Measurements from ENCODE around the gene MVB12B.

The MVB12B gene

DNA sequence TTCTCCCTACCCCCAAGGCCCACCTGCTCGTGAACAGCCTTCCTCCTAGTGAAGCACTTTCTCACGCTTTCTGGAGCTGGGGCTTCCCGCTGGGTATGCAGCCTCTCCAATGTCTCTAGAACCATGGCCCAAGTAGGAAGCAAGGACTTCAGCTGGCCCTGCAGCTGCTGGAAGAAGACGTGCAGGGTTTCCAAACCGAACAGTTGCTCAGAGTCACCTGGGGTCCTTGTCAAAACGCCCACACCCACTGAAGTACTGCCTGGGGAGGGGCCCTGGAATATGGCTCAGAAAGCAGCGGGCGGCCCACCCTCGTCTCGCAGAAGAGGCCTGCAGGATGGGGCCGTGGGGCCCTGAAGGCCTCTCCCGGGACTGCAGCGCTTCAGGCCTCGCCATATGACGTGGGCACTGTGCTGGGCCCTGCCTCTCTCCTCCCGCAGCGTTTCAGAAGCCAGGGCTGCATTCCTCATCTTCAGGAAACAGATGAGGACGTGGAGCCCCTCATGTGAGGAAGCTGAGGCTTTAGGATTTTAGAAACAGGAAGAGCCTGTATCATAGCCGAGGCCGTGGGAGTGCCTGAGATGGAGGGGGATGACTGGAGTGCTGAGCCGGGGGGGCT is 171.1 kb downstream of the MVB12B start:
- no peak for DNase-seq

DNA sequence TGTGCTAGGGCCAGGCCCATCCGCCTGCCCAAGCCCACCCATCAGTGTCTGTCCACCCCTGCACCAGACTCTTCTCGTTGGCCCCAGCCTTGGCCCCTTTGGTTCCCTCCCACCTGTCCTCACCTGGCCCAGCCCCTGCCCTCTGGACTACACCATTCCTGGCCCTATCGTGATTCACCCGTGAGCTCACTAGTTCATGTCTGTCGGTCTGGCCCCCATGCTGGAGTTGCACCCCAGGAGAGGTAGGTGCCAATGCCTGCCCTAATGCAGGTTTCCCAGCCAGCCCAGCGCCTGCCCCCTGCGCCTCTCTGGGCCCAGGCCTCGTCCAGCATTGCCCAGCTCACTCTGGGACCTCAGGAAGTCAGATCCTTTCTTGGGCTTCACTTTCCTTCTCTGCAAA is 171.7 kb downstream of the MVB12B start:
- no peak for DNase-seq

DNA sequence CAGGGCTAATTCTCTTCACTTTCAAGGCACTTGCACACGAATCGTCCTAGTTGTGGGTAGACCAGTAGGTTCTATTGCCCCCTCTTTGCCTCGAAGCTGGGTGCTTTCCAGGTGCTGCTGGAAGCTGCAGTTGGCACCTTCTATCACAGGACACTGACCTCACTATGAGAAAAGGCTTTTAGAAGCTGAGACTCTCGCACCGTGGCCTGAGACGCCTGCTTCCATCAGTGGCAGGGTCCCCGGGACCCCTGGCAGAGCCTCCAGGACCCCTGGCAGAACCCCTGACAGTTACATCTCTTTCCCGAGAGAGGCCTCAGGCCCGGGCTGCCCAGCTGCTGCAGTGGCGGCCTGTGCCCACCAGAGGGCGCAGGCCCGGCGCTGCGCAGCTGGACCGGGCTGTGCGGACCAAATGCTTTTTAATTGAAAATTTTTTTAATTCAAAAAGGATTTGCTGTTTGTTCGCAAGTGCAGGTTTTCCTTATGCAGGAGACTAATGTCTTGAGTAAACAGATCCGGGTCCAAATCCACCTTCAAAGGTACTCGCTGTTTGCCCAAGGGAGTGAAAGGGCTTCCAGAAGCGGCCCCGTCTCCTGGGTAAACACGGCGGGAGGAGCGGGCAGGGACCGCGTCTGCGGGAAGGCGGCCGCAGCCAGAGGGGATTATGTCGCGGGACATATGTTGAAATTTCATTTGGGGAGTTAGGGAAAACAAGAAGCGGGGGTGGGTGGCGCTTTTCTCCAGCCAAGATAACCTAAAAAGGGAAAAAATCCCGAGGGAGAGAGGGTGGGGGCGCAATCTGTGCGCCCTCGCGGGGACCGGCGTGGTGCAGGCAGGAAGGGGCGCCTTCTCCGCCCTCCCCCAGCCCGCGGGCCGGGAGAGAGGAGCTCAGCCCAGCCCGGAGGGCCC is 172.6 kb downstream of the MVB12B start:
- DNase-seq, result peak; percentile 49

DNA sequence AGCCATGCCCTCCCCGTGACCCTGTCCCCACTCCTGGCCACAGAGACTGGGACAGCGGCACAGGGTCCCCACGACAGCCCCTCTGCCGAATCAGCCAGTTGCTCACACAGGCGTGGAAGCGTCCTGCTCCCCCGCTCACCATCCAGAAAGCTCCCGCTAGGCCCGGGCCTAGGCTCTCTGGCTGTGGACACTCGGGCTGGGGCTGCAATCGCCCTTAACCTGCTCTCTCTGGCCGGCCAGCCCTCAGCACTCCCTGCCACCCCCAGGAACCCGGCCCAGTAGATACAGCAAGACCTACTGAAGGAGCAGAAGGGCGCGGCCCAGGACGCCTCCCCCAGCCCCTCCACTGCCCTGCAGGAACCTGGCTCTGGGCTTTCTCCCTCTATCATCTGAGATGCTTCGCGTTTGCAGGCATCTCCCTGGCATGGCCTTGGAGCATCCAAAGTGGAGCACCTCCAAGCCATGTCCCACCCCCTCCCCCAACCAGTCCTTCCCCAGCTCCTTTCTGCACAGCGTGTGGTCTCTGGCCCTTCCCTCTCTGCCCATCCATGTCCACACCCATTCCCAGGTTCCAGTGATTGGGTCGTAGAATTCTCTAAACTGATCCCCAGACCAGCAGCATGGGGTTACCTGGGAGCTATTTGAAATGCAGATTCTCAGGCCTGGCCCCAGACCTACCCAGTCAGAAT is 173.4 kb downstream of the MVB12B start:
- DNase-seq, result no peak

DNA sequence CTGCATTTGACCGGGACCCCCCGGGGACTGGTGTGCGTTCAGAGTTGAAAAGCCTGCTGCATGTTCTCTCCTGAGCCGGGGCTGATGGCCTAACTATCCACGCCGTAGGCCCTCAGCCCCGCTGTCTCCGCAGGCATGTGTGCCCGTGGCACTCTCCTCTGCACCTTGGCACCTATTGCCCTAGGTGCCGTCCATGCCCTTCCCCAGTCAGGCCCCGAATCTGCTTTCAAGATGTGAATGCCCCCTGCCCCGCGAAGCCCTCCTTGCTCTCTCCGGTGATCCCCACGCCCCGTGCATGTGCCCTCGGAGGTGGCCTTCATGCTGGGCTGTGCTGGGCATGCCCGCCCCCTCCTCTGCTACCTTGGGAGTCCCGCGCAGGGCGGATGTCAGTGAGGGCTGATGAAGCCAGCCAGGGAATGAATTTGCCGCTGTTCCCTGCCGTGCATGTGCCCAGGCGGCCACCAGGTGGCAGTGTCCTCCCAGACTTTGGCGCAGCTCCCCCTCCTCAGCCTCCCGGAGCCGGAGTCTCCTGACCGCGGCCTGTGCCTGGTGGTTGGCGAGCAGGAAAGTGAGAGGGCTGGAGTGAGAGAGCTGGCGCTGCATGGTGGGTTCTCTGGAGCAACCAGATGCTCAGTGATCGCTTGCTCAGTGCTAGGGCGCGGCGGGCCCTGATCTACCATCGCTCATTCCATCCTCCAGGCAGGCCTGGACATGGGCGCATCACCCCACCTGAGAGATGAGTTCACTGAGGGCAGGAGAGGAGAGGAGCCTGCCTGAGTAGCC is 174.2 kb downstream of the MVB12B start:
- peak; percentile 70 for DNase-seq

DNA sequence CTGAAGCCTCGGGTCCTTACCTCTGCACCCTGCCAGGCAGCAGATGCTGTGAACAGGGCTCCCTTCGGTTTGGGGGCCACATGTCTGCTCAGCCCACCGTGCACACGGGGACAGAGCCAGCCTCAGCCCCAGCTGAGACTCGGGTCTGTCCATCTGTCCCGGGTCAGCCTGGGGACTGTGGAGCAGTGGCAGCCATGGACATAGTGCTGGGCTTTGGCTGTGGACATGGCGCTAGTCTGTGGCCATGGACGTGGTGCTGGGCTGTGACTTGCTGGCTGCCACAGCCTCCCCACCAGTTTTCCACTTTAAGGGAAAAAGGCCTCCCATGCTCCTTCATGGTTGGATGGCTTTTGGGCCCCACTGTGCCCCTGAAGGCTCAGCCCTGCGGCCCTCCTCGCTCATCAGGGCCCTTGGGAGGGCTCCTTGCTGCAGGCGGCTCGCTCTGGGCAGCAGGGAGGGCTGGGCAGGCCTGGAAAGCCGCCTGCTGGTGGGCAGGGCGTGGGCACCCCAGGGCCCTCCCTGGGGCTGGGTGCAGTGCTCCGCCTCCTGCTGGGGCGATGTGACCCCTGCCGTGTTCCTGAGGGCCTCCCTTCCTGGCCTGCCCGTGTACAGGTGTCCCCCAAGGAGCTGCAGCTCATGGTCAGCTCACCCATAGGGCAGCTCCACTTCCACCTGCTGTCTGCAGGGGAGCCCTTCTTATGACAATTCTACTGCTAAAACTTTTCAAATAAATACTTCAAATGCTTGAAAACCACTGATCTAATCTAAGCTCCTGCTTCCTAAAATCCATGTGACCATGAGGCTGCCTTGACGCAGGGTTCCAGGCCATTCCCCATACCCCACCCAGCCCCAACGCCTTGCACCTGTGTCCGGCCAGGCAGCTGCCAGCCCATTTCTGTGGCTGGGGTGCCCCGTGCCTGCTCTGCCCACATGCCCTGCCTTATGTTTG is 175.0 kb downstream of the MVB12B start:
- DNase-seq, result no peak

DNA sequence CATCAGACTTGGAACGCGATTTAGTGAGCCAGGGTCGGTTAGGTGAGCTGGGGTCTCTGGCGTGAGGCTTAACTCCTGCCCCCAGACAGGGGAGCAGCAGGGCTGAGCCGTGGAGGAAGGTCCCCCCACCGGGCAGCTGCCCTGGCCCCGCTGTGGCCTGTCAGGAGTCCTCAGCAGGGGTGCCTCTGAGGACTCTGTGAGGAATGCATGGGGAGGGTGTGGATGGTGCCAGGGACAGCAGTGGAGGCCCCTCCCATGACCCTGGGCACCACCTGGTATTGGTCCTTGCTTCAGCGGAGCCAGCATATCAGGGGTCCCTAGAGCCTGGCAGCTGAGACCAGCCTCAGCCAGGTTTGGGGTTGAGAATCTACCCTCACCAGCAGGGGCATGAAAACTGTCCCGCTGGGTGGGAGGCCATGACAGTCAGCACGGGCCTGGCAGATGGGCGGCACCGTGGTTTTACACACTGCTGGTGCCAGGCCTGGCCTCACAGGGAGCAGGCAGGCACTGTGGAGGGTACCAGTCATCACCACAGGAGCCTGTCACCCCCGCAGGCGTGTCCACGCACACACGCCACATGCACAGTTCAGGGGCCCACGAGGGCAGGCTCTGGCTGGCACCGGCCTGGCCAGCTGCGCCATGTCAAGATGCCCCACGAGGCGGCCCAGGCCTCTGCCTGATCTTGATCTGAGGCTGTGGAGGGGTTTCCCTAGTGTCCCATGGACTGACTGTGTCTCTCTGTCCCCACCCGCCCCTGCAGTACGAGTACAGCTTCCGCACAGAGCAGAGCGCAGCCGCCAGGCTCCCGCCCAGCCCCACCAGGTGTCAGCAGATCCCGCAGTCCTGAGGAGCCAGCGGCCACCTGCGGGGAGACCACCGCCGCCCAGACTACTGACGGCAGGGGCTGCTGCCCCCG is 176.0 kb downstream of the MVB12B start:
- no peak for DNase-seq

DNA sequence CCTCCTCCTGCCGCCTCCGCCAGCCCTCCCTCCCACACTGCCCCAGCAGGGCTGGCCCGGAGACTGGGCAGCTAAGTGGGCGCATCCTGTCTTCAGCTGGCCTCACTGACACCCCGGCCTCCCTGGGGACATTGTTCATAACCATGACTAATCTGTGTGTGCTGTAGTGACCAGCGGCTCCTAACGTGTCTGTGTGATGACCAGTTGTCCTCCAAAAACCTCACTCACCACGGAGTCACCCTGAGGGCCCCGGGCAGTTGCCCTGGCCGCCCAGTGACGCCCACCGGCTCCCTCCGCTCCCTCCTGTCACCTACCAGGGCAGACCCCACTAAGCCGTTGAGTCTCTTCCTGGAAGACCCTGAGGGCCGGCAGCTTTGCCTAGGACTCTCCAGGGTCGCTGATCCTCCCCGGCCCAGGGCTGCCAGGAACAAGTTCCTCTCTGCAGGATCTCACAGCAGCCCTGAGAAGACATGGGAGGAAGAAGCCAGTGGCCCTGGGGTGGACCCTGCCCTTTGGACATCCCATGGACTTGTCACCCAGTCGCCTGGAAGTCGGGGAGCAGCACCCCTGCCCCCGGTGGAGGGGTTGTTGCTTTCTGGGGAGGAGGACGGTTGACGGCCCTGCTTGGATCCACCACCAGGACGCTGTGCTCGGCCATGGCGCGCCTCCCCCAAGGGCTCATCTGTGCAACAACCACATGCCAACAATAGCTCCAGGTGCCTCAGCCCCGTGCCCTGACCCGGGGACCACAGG is 176.9 kb downstream of the MVB12B start:
- no peak for DNase-seq

DNA sequence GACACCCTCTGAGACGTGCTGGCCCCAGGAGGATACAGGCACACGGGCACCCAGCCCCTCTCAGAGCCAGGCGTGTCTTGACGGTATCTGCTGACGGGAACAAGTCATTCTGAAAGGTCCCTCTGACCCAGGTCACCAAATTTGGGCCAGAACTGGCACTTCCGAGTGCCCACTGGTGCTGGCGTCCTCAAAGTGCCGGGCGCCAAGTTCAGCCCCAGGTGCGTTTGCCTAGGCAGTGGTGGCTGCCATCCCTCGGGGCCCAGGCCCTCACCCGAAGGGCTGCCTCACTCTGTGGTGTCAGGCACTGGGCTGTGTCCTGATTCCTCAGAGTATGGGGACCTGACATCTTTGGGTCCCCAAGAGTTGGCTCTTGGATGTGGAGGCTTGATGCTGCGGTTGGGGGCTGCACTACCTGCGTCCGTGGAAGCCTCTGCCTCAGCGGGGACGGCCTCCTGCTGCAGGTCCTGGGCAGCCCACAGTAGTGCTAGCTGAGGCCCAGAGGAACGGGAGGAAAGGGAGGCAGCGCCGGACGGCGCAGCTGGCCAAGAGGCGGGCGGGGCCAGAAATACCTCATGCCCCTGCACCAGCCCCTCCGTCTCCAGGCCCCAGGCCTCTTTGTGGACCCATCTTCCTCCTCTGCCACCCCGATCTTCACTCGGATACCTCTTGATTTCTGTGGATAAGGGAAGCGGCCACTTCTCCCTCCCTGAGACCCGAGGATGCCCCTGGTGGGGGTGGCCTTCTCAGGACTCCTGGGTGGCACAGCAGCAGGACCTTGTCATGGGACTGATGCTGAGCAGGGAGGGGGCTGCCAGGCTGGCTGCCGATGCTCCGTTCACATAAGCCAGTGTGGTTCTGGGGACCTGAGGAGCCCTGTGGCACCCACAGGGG is 177.7 kb downstream of the MVB12B start:
- no peak for DNase-seq

DNA sequence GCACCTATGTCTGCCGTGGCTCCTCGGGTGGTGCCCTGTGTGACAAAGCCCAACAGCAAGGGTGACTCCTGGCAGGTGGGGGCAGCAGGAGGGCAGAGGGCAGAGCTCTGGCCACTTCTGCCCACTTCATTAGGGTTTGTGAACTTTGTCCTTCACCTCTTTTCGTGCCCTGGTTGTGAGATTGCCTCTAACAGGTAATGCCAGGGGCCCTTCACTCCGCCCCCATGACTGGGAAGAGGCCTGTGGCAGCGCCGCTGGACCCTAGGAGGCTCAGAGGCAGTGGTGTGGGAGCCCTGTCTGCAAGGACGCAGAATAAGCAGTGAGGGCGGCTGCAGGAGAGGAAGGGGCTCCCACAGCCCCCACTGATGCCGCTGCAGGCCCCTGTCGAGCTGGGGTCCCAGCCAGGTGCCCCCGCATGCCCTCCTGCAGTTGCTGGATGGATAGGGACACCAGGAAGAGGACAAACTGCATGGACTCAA is 178.4 kb downstream of the MVB12B start:
- DNase-seq, result no peak

DNA sequence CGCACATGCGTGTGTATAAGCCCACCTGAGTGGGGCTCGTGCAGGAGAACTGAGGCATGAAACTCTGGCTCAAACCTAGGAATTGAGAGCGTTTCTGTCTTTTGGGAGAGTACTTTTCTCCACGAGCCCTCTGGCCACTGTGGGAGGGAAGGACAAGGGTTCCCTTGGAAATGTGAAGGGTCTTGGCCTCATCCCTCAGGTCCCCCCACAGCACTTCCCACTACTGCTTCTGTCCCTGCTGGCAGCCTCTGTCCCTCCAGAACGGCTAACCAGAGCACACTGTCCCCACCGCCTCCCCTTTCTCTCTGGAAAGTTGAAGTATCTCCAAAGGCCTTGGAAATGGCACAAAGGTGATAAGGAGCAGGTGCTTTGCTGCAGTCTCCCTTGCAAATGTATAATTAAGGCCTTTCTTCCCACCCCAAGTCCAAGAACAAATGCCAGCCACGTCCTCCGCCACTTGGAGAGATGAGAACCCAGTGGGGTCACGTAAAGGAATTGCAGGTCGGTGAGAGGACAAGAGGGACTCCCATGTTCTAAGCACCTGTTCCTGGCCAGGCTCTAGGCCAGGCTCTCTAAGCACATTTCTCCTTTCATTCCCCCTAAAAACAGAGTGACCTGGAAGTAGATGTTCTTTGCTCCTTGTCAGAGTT is 179.2 kb downstream of the MVB12B start:
- no peak for DNase-seq

DNA sequence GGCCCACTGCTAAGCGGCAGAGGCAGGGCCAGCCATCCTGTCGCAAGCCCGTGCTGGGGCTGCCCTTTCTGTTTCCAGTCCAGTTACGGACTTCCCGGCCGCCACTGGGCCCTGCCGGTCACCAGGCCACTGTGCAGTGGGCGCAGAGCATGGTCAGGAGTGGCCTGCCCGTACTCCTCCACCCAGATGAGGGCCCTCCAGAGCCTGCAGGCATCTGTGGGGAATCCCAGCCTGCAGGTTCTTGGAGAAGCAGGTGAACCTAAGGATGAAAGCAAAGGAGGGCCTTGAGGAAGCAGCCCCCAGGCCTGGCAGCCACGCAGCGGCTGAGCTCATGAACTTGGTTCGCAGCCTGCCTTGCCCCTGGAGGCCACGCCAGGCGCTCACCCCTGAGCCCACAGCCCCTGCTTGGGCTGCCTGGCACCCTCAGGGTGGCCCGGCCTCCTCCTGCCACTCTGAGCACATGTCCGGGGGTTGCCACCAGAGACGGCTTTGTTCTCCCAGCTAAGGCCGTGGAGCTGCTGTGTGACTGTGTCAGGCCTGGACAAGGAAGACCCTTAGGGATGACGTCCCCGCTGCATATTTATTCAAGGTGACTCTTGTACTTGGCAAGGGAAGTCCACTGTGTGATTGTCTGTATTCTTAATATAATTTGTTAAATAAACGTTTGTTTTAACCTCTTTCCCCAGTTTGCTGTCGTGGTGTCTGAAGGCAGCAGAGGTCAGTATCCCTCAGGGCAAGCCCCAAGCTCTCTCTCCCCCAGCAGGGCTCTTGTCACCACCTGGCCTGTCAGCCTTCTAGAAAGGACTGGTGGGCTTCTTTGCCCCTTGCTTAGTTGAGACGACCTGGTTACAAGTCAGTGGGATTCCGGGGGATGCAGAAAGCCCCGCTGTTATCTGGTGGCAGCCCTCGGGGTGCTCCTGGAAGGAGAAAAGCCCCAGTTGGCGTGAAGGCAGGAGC is 180.0 kb downstream of the MVB12B start:
- no peak for DNase-seq

DNA sequence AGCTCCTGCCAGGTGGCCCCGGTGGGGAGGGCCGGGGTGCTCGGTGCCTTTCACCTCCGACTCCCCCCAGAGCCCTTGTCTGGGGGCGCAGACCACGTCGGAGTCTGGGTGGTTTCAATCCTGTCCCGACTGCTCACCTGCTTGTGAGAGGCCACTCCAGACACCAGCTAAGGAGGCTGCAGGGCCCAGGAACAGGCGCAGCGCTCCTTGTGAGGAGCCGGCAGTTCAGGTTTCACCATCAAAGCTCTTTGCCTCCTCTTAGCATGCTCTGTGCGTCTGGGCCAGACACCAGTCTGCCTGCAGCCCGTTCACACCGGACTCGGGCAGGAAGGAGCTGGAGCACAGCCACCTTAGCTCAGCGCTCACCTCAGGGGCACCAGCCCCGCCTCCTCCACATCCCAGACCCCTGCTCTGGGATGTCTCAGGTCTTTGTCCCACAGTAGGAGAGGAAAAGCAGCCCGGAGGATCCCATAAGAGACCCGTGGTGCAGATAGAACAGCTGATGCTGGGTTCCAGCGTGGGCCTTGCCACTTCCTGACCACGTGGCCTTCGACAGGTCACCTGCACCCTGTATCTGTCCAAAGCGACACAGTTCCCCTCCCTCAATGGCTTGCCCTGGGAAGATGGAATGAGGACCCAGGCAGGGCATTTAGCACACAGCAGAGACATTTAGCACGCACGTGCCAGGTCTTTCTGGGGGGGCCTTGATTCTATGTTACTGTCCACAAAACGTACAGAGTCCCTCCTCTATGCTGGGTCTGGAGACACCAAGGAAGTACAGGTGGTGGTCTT is 180.9 kb downstream of the MVB12B start:
- DNase-seq, result no peak

DNA sequence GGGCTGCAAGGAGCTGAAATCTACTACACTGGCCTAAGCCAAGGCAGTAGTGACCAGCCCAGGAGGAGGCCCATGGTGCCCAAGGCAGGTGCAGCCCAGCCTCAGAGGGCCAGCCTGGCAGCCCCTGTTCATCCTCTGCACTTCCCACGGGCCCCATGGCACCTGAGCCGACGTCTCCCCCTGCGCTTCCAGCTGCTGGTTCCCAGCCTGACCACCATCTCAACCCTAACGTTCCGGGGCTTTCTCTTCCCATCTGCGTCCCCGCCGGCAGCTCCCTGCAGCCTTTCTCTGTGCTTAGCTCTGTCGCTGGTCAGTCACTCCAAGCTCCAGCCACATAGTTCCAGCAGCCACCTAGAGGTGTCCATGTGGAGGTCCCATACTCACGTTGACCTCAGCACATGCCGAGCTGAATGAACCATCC is 181.6 kb downstream of the MVB12B start:
- no peak for DNase-seq

DNA sequence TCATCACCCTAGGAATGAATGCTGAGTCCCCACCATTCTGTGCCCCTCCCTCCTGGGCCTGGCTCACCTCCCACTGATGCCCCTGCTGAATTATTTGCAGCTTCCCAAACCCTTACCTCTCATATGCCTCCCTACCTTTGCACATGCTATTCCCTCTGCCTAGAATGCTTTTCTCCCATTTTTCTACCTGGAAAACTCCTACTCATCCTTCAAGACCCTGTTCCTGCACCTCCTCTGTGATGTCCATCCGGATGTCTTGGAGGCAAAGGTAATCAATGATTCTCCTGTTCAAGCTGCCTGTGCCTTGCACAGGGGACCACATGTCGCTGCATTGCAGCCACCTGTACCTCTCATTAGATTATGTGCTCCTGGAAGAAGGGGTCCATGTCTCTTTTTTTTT is 182.3 kb downstream of the MVB12B start:
- no peak for DNase-seq

DNA sequence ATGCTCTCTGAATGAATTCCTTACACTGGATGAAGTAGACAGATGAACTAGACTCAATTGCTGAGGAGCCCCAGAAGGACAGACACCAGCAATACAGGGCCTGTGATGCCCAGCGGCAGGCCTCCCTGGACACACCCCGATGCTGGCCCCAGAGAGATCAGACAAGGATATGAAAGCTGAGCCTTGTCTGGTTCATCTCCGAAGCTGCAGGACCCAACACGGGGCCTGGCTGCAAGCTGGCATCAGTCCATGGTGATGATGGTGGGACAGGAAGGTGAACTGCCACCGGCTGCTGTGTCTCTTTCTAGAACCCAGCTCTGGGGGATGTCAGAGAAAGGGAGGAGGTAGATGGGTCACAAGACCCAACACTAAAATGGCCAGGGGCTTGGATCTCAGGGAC is 183.1 kb downstream of the MVB12B start:
- DNase-seq, result no peak

Data from CD4-positive, alpha-beta T cell treated with Interleukin-12 subunit alpha and Interleukin-12 subunit beta, for 1 hour (primary cell).